Renal pelvis (tissue), 4 donors: Measurements from ENCODE around the gene ZBTB20. TPM values are rescaled to one million over a fixed set of nuclear protein-coding genes. Genes with fewer than 3 reads are reported as not detected.

Experiments
- DNase-seq: peaks from one replicate; pipeline ENCODE4 v3.0.0-alpha.2; 2013
- polyA plus RNA-seq, 3 donors: library from polyadenylated mRNA; unstranded; fragments of 120-200 nt; gene quantifications; one replicate each; pipeline ENCODE4 v1.2.1, GENCODE V29; 2013; ENCODE audit not compliant: insufficient read length in 3 of 3

The ZBTB20 gene
- polyA plus RNA-seq, 3 donors, result 4.4 to 6.3 (median 5.9) TPM

- DNase-seq, result no peak
These were observed 514.2 kb downstream of the ZBTB20 start for GRCh38 chr3:114632757-114633424.

GRCh38 chr3:114627770-114628169 lies 519.3 kb downstream of the ZBTB20 start:
- DNase-seq, result no peak

GRCh38 chr3:114626751-114627150 lies 520.3 kb downstream of the ZBTB20 start:
- DNase-seq, result peak; percentile 27

- DNase-seq, result peak; percentile 28
These were observed 522.4 kb downstream of the ZBTB20 start for GRCh38 chr3:114624571-114625181.

GRCh38 chr3:114624047-114624445 lies 523.0 kb downstream of the ZBTB20 start:
- peak; percentile 50 for DNase-seq

- DNase-seq, result no peak
These were observed 523.6 kb downstream of the ZBTB20 start for GRCh38 chr3:114623420-114624046.

- DNase-seq, result no peak
These were observed 525.1 kb downstream of the ZBTB20 start for GRCh38 chr3:114622001-114622400.

GRCh38 chr3:114619771-114620170 lies 527.3 kb downstream of the ZBTB20 start:
- DNase-seq, result no peak

- no peak for DNase-seq
These were observed 531.5 kb downstream of the ZBTB20 start for GRCh38 chr3:114615523-114616085.

- no peak for DNase-seq
These were observed 537.0 kb downstream of the ZBTB20 start for GRCh38 chr3:114609973-114610630.

GRCh38 chr3:114608293-114608692 lies 538.8 kb downstream of the ZBTB20 start:
- DNase-seq, result no peak

GRCh38 chr3:114606336-114606735 lies 540.8 kb downstream of the ZBTB20 start:
- no peak for DNase-seq

GRCh38 chr3:114600571-114600970 lies 546.5 kb downstream of the ZBTB20 start:
- no peak for DNase-seq

- no peak for DNase-seq
These were observed 549.2 kb downstream of the ZBTB20 start for GRCh38 chr3:114597871-114598270.

GRCh38 chr3:114597012-114597411 lies 550.1 kb downstream of the ZBTB20 start:
- DNase-seq, result no peak

- DNase-seq, result no peak
These were observed 550.9 kb downstream of the ZBTB20 start for GRCh38 chr3:114596147-114596546.

GRCh38 chr3:114595522-114596028 lies 551.5 kb downstream of the ZBTB20 start:
- DNase-seq, result no peak

GRCh38 chr3:114590309-114591047 lies 556.6 kb downstream of the ZBTB20 start:
- DNase-seq, result no peak

- DNase-seq, result no peak
These were observed 559.1 kb downstream of the ZBTB20 start for GRCh38 chr3:114587986-114588385.

GRCh38 chr3:114586119-114586518 lies 561.0 kb downstream of the ZBTB20 start:
- DNase-seq, result peak; percentile 47

GRCh38 chr3:114585687-114586086 lies 561.4 kb downstream of the ZBTB20 start:
- DNase-seq, result no peak
